K562 (cell line): Measurements from ENCODE around the gene RABL3. TPM values are rescaled to one million over a fixed set of nuclear protein-coding genes. Genes with fewer than 3 reads are reported as not detected.

Source experiments
- ATAC-seq: fragments of 200-7000 bp; cut with Tn5 transposase; 3 replicates; pipeline ENCODE4 v1.9.1; 2020; ENCODE audit warnings: moderate library complexity
- BruUV-seq: library from RNA; stranded (reverse); fragments of 400-500 nt; replicated peaks from 2 replicates; lab custom pipeline; 2021; lab: Mats Ljungman, UMichigan
- CTCF ChIA-PET: fragments of 300-600 bp; formaldehyde crosslinking; extraction: SDS; loops from one replicate; lab custom pipeline; 2021; ENCODE audit warnings: low intra/inter-chr PET ratio; lab: Yijun Ruan, JAX
- POLR2A ChIA-PET: fragments of 300-600, 350-650 bp; sonication (Branson Sonifier 250); formaldehyde crosslinking; extraction: SDS; loops from one replicate; lab custom pipeline; 2021; ENCODE audit warnings: antibody characterized with exemption, inconsistent platforms; lab: Yijun Ruan, JAX
- DNase-seq, 4 experiments: peaks; one replicate each; pipeline versions ENCODE4 v3.0.0 to v3.0.0-alpha.2; 2011 to 2018; ENCODE audit warnings: low spot score in 3 of 4, mixed read lengths in 3 of 4; ENCODE audit errors: extremely low read depth in 1 of 4
- FAIRE-seq: peaks from 2 replicates; lab custom pipeline; 2011; peaks lifted over from hg19 to GRCh38; lab: Jason Lieb, UNC
- H2AFZ ChIP-seq: 2 replicates; pipeline ENCODE4 v1.6.0; 2011; ENCODE audit warnings: low read depth, low read length, control low read depth, inconsistent platforms
- H3K27ac ChIP-seq: fragments of 200-600 bp; 3 replicates; pipeline ENCODE4 v1.8.0; 2011; ENCODE audit warnings: low read depth, mild to moderate bottlenecking, control low read depth, inconsistent platforms, low read length, moderate library complexity, mixed read lengths; ENCODE audit errors: extremely low read depth
- H3K27me3 ChIP-seq, 2 experiments: fragments of 300-600 bp in 1 of 2; 2 replicates in 1 of 2; 3 replicates in 1 of 2; pipeline versions ENCODE4 v1.6.0 to v1.8.0; 2011; ENCODE audit warnings: inconsistent platforms in 2 of 2, low read length in 2 of 2, mild to moderate bottlenecking in 1 of 2, mixed read lengths in 1 of 2, moderate library complexity in 1 of 2; ENCODE audit not compliant: control insufficient read depth in 2 of 2, insufficient read depth in 2 of 2
- H3K36me3 ChIP-seq: fragments of 300-600 bp; 3 replicates; pipeline ENCODE4 v1.8.0; 2011; ENCODE audit warnings: mild to moderate bottlenecking, low read length, inconsistent platforms; ENCODE audit not compliant: control insufficient read depth, insufficient read depth
- H3K4me1 ChIP-seq, 2 experiments: fragments of 200-600 bp in 1 of 2; replicated peaks in 1 of 2; 2 replicates in 1 of 2; 3 replicates in 1 of 2; pipeline versions ENCODE4 v1.5.1 to v1.8.0; 2011; ENCODE audit warnings: inconsistent platforms in 2 of 2, low read length in 2 of 2, mild to moderate bottlenecking in 1 of 2, mixed read lengths in 1 of 2, moderate library complexity in 1 of 2; ENCODE audit not compliant: control insufficient read depth in 2 of 2, insufficient read depth in 2 of 2
- H3K4me2 ChIP-seq: 2 replicates; pipeline ENCODE4 v1.6.1; 2011; ENCODE audit warnings: low read length, control low read depth, inconsistent platforms, mixed read lengths; ENCODE audit not compliant: insufficient read depth
- H3K4me3 ChIP-seq: fragments of 200-600 bp; sonication (generic), shearing (Covaris generic); 2 replicates; pipeline ENCODE4 v1.5.1; 2016; ENCODE audit warnings: control low read depth, inconsistent platforms
- H3K79me2 ChIP-seq: fragments of 200-600 bp; 3 replicates; pipeline ENCODE4 v1.8.0; 2011; ENCODE audit warnings: low read length, inconsistent platforms; ENCODE audit not compliant: control insufficient read depth, insufficient read depth
- H3K9ac ChIP-seq, 2 experiments: 2 replicates each; pipeline versions ENCODE4 v1.6.0 to v1.6.1; 2011; ENCODE audit warnings: low read depth in 2 of 2, low read length in 2 of 2, control low read depth in 1 of 2, inconsistent platforms in 1 of 2, mild to moderate bottlenecking in 1 of 2, mixed read lengths in 1 of 2; ENCODE audit not compliant: insufficient read depth in 1 of 2
- H3K9me1 ChIP-seq: one replicate; pipeline ENCODE4 v1.6.0; 2011; ENCODE audit warnings: inconsistent platforms, mild to moderate bottlenecking, low read length, moderate library complexity; ENCODE audit not compliant: control insufficient read depth, insufficient read depth
- H3K9me3 ChIP-seq: replicated peaks from 2 replicates; pipeline ENCODE4 v1.5.1; 2011; ENCODE audit warnings: low read depth, low read length, inconsistent platforms; ENCODE audit not compliant: control insufficient read depth, insufficient read depth
- H4K20me1 ChIP-seq: replicated peaks from 2 replicates; pipeline ENCODE4 v1.6.1; 2011; ENCODE audit warnings: low read length, inconsistent platforms, mixed read lengths; ENCODE audit not compliant: control insufficient read depth, insufficient read depth
- BDP1 ChIP-seq: IDR thresholded peaks from 3 replicates; pipeline ENCODE4 v1.6.1; 2011; ENCODE audit not compliant: insufficient read length, insufficient read depth
- C11orf30 ChIP-seq: fragments of 450-650 bp; IDR thresholded peaks from 2 replicates; pipeline ENCODE4 v1.6.1; 2016; ENCODE audit warnings: low read depth, mild to moderate bottlenecking
- DPF2 ChIP-seq: fragments of 450-650 bp; IDR thresholded peaks from 2 replicates; pipeline ENCODE4 v1.6.1; 2016
- E2F6 ChIP-seq, 2 experiments: IDR thresholded peaks; 2 replicates each; pipeline ENCODE4 v1.6.1; 2011; ENCODE audit warnings: borderline replicate concordance in 1 of 2, control low read depth in 1 of 2, low read depth in 1 of 2, low read length in 1 of 2, mild to moderate bottlenecking in 1 of 2, mixed read lengths in 1 of 2, moderate library complexity in 1 of 2; ENCODE audit not compliant: insufficient read depth in 1 of 2, insufficient read length in 1 of 2, poor library complexity in 1 of 2, severe bottlenecking in 1 of 2; ENCODE audit errors: extremely low read depth in 1 of 2
- FUS ChIP-seq: fragments of 200-400 bp; formaldehyde crosslinking; optimal IDR thresholded peaks from 2 replicates; pipeline ENCODE3; 2017; ENCODE audit warnings: low read depth, low read length
- MTA2 ChIP-seq: fragments of 450-650 bp; IDR thresholded peaks from 2 replicates; pipeline ENCODE4 v1.6.1; 2016; ENCODE audit warnings: low read depth
- MXI1 ChIP-seq: IDR thresholded peaks from 2 replicates; pipeline ENCODE4 v1.6.1; 2011; ENCODE audit warnings: low read depth, mild to moderate bottlenecking, improper control_type of control experiment, low read length
- NBN ChIP-seq: fragments of 450-650 bp; IDR thresholded peaks from 2 replicates; pipeline ENCODE4 v1.6.1; 2016; ENCODE audit warnings: low read depth, mild to moderate bottlenecking
- NCOA4 ChIP-seq: fragments of 450-650 bp; IDR thresholded peaks from 2 replicates; pipeline ENCODE4 v1.6.1; 2018; ENCODE audit warnings: mild to moderate bottlenecking; ENCODE audit not compliant: partially characterized antibody
- RBM39 ChIP-seq: fragments of 200-400 bp; formaldehyde crosslinking; optimal IDR thresholded peaks from 2 replicates; pipeline ENCODE3; 2018; ENCODE audit warnings: low read depth, low read length
- SETDB1 ChIP-seq: IDR thresholded peaks from one replicate; pipeline ENCODE4 v1.6.1; 2012; ENCODE audit warnings: low read length, control low read depth, inconsistent platforms
- SIN3A ChIP-seq, 2 experiments: fragments of 150-350 bp in 1 of 2; IDR thresholded peaks; 2 replicates each; pipeline ENCODE4 v1.6.1; 2011 to 2016; ENCODE audit warnings: borderline replicate concordance in 2 of 2, low read depth in 2 of 2, low read length in 2 of 2, mild to moderate bottlenecking in 2 of 2, moderate library complexity in 2 of 2; ENCODE audit not compliant: control insufficient read depth in 1 of 2
- SMAD3 ChIP-seq: fragments of 450-650 bp; formaldehyde crosslinking; conservative IDR thresholded peaks from 2 replicates; pipeline ENCODE4 v1.4.0; 2020; ENCODE audit warnings: mild to moderate bottlenecking
- STAT5A ChIP-seq: IDR thresholded peaks from 2 replicates; pipeline ENCODE4 v1.6.1; 2012; ENCODE audit warnings: low read length, inconsistent platforms, borderline replicate concordance
- TAF1 ChIP-seq: IDR thresholded peaks from 2 replicates; pipeline ENCODE4 v1.6.1; 2011; ENCODE audit warnings: mild to moderate bottlenecking, low read length, moderate library complexity; ENCODE audit not compliant: insufficient read depth, control insufficient read depth, severe bottlenecking; ENCODE audit errors: extremely low read depth
- ZNF23 ChIP-seq: fragments of 250-450 bp; sonication (Bioruptor Pico); IDR thresholded peaks from 2 replicates; pipeline ENCODE4 v1.4.0; 2020; ENCODE audit warnings: mild to moderate bottlenecking
- ZNF316 ChIP-seq: fragments of 450-650 bp; IDR thresholded peaks from 2 replicates; pipeline ENCODE4 v1.6.1; 2016
- ZNF830 ChIP-seq: fragments of 250-450 bp; sonication (Bioruptor Pico); IDR thresholded peaks from 2 replicates; pipeline ENCODE4 v1.5.0; 2021; ENCODE audit warnings: mild to moderate bottlenecking
- WGBS: fragments of 100-300 bp; shearing (Covaris generic); methylation state at CpG from one replicate; pipeline ENCODE4 v1.1.6; 2016; ENCODE audit warnings: low coverage, mixed read lengths; ENCODE audit not compliant: insufficient coverage; ENCODE audit errors: missing lambda C conversion rate; 5-methylcytosine and 5-hydroxymethylcytosine counted together
- in situ Hi-C: fragments of 300-500 bp; cut with MboI; formaldehyde crosslinking; loops from 4 replicates; pipeline ENCODE4 v1.15.0; 2018; ENCODE audit warnings: inconsistent platforms, mixed read lengths
- intact Hi-C: fragments of 100-400 bp; cut with micrococcal nuclease; formaldehyde crosslinking; loops from 2 replicates; pipeline ENCODE4 v1.14.2; 2022
- polyA plus RNA-seq, 8 experiments: library from polyadenylated mRNA; depleted of rRNA in 4 of 8; stranded (reverse) in 5 of 8; unstranded in 3 of 8; fragments of >200 nt; fragmentation: Nextera tagmentation in 2 of 8; fragmentation: Illumina TruSeq in 1 of 8; extraction: Ambion mirVana in 2 of 8; extraction: Trizol in 1 of 8; gene quantifications; 2 replicates each; pipeline versions ENCODE4 v1.2.1 to v1.2.3, GENCODE V29; 2011 to 2014; ENCODE audit warnings: inconsistent platforms in 1 of 8, missing spikeins in 1 of 8
- total RNA-seq, 7 experiments: library from RNA; depleted of rRNA in 6 of 7; stranded (reverse); fragments of >200 nt in 6 of 7; fragmentation: Illumina TruSeq in 2 of 7; extraction: Trizol in 2 of 7; gene quantifications; 2 replicates each; pipeline versions ENCODE4 v1.2.1 to v1.2.3, GENCODE V29; 2011 to 2021; ENCODE audit warnings: low replicate concordance in 1 of 7

The RABL3 gene
- total and polyA plus RNA-seq, 9 of the 15 experiments (the other 6 are each of a cell fraction or from before 2014, with no cell fraction given): 6.5 to 30.7 (median 12.3) TPM

GRCh38 chr3:120693439-120694171 lies 48.7 kb downstream of the RABL3 start:
- in situ Hi-C loops: no loop called here
- peak; percentile 15 for FAIRE-seq
- POLR2A ChIA-PET: interaction anchor here (1.0 kb wide), 1 partner anchor 9 kb away, joined by 3 read pairs; no protein-coding TSS in a partner anchor
- no peak for TF ChIP-seq STAT5A
- TF ChIP-seq NCOA4: no peak
- TF ChIP-seq FUS: no peak
- TF ChIP-seq SIN3A (IDR thresholded peaks at IDR 0.05; ENCODE audit: borderline replicate concordance in 2 of 2, control insufficient read depth in 1 of 2, low read depth in 2 of 2, low read length in 2 of 2): no peak
- no peak for TF ChIP-seq BDP1
- TF ChIP-seq ZNF830 (CRISPR knock-in tag): no peak
- 0 out of 2 replicates have a peak, but pooled peaks have one; percentile 31 for TF ChIP-seq DPF2
- TF ChIP-seq ZNF316: peak; percentile 86
- TF ChIP-seq MTA2: no peak
- no peak for TF ChIP-seq E2F6 (IDR thresholded peaks at IDR 0.05; ENCODE audit: borderline replicate concordance in 1 of 2, extremely low read depth in 1 of 2, insufficient read depth in 1 of 2, insufficient read length in 1 of 2, low read depth in 1 of 2, low read length in 1 of 2, poor library complexity in 1 of 2, severe bottlenecking in 1 of 2)
- TF ChIP-seq NBN: no peak
- TF ChIP-seq ZNF23 (CRISPR knock-in tag): no peak
- TF ChIP-seq MXI1: no peak
- no peak for TF ChIP-seq TAF1
- TF ChIP-seq RBM39: no peak
- TF ChIP-seq SMAD3 (CRISPR knock-in tag): no peak
- peak; percentile 88 for TF ChIP-seq C11orf30
- no peak for TF ChIP-seq SETDB1

More at GRCh38 chr3:120693439-120694171, 48.7 kb downstream of the RABL3 start:
- no peak overlapping the region for H3K9ac ChIP-seq
- no peak overlapping the region for H3K4me3 ChIP-seq
- no peaks in the 10 kb centered on the region for H3K9me1 ChIP-seq
- 0 out of 2 replicates have a peak overlapping the region, but pooled peaks have one; percentile 35 for H2AFZ ChIP-seq
- no peaks in the 10 kb centered on the region for H3K79me2 ChIP-seq
- no peaks in the 10 kb centered on the region for H3K9me3 ChIP-seq
- 67% methylated on average over 1 of the region's 1 CpG for WGBS
- ATAC-seq (no peak), DNase-seq (peak in 1 of 4 experiments; percentile 5)
- H3K4me1 ChIP-seq: peaks cover 0 to 9% of the 10 kb centered on the region in 2 experiments; a peak in 2 of 5 replicates
- no peaks in the 10 kb centered on the region for H3K27me3 ChIP-seq
- H3K36me3 ChIP-seq: 0 out of 3 replicates have a peak, but pooled peaks cover 3% of the 10 kb centered on the region
- no peaks in the 10 kb centered on the region for H4K20me1 ChIP-seq
- no TSS peak for BruUV-seq
- no peak overlapping the region for H3K4me2 ChIP-seq
- intact Hi-C loops: no loop called here
- H3K27ac ChIP-seq: peak overlapping the region; percentile 22; the same call in 1 of the 3 replicates
- CTCF ChIA-PET: no interaction called here
